CD4-positive, CD25-positive, alpha-beta regulatory T cell (primary cell): ENCODE results near the gene LCAT. TPM values are rescaled to one million over a fixed set of nuclear protein-coding genes. Genes with fewer than 3 reads are reported as not detected.
"Not testable (repeated sequence)": the region's sequence is repeated elsewhere in the genome, so short reads cannot be mapped to it uniquely, and the experiment has no call there.

ENCODE experiments used
- ATAC-seq, 2 donors: fragments of 150-1000 bp; cut with Tn5 transposase; one replicate each; pipeline ENCODE4 v1.10.0; 2021; ENCODE audit warnings: low read depth in 2 of 2, moderate number of reproducible peaks in 2 of 2, moderate library complexity in 1 of 2
- DNase-seq, 3 donors: peaks; one replicate each; pipeline versions ENCODE4 v3.0.0 to v3.0.0-alpha.2; 2012 to 2022; ENCODE audit warnings: mixed read lengths in 1 of 3
- H3K27ac ChIP-seq: one replicate; pipeline ENCODE4 v1.7.0; 2013; ENCODE audit warnings: mild to moderate bottlenecking, low read length; ENCODE audit not compliant: insufficient read depth, poor library complexity, severe bottlenecking
- H3K27me3 ChIP-seq: one replicate; pipeline ENCODE4 v1.7.0; 2013; ENCODE audit warnings: low read length; ENCODE audit not compliant: control insufficient read depth, insufficient read depth
- H3K36me3 ChIP-seq: one replicate; pipeline ENCODE4 v1.7.0; 2013; ENCODE audit warnings: mild to moderate bottlenecking, low read length, moderate library complexity; ENCODE audit not compliant: control insufficient read depth, insufficient read depth
- H3K4me1 ChIP-seq: 2 replicates; pipeline ENCODE4 v1.7.0; 2013; ENCODE audit warnings: mild to moderate bottlenecking, low read length; ENCODE audit not compliant: insufficient read depth, control insufficient read depth, poor library complexity, severe bottlenecking
- H3K4me3 ChIP-seq: one replicate; pipeline ENCODE4 v1.7.0; 2013; ENCODE audit warnings: low read depth, mild to moderate bottlenecking, low read length, moderate library complexity
- H3K9me3 ChIP-seq, 2 experiments: 1 replicate in 1 of 2; 2 replicates in 1 of 2; pipeline ENCODE4 v1.7.0; 2013; ENCODE audit warnings: low read length in 2 of 2, mild to moderate bottlenecking in 1 of 2, moderate library complexity in 1 of 2; ENCODE audit not compliant: control insufficient read depth in 2 of 2
- H3K27ac Mint-ChIP-seq, 3 donors: one replicate each; pipeline ENCODE4 v1.8.0; 2020 to 2022; ENCODE audit warnings: mild to moderate bottlenecking in 3 of 3, mixed read lengths in 3 of 3, moderate library complexity in 2 of 3
- H3K27me3 Mint-ChIP-seq: one replicate; pipeline ENCODE4 v1.8.0; 2022; ENCODE audit warnings: mild to moderate bottlenecking, mixed read lengths
- H3K36me3 Mint-ChIP-seq: one replicate; pipeline ENCODE4 v1.8.0; 2020; ENCODE audit warnings: mixed read lengths
- H3K4me1 Mint-ChIP-seq, 4 donors: one replicate each; pipeline ENCODE4 v1.8.0; 2020 to 2022; ENCODE audit warnings: mixed read lengths in 4 of 4, mild to moderate bottlenecking in 1 of 4
- H3K4me3 Mint-ChIP-seq, 4 donors: one replicate each; pipeline ENCODE4 v1.8.0; 2020 to 2022; ENCODE audit warnings: mild to moderate bottlenecking in 4 of 4, mixed read lengths in 4 of 4, moderate library complexity in 3 of 4
- H3K9me3 Mint-ChIP-seq, 7 donors: one replicate each; pipeline ENCODE4 v1.8.0; 2020 to 2022; ENCODE audit warnings: mixed read lengths in 7 of 7, mild to moderate bottlenecking in 3 of 7, moderate library complexity in 2 of 7
- polyA plus RNA-seq, 4 donors: library from polyadenylated mRNA; unstranded; fragments of 300-500 nt; fragmentation: Illumina TruSeq; gene quantifications; one replicate each; pipeline ENCODE4 v1.2.3, GENCODE V29; 2021
- total RNA-seq: library from RNA; stranded (reverse); gene quantifications from one replicate; pipeline ENCODE4 v1.2.3, GENCODE V29; 2022

Gene LCAT
- total and polyA plus RNA-seq, 5 donors from 2014 or later = 0.25 to 11.0 (median 0.76) TPM

DNA sequence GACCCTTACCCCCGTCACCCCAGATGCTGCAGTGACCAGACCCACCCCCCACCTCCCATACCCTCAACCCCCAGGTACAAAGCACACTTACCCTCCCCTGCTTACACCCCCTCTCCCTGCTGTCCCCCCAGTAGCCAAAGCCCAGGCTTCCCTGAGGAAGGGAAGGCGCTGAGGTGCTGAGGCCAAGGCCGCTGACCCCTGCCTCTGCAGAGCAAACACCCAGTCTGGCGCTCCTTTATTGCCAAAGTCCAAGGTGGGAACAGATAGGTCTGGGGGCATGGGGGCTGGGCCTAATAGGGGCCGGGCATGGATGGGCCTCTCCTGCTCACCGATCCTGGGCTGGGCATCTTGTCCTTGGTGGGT lies 683 bp downstream of the LCAT start:
- peaks cover 14% of the 10 kb centered on the region for H3K4me1 ChIP-seq
- ATAC-seq (no peak), DNase-seq (no peak)
- Mint-ChIP-seq H3K4me3 (no peak overlapping the region), H3K9me3 (no peaks in the 10 kb centered on the region), H3K36me3 (peaks cover 3% of the 10 kb centered on the region), H3K27me3 (no peaks in the 10 kb centered on the region), H3K4me1 (peaks cover 0 to 31% (median 10%) of the 10 kb centered on the region in 4 donors), H3K27ac (no peak overlapping the region)
- H3K36me3 ChIP-seq = peaks cover 6% of the 10 kb centered on the region
- no peaks in the 10 kb centered on the region for H3K9me3 ChIP-seq
- no peak overlapping the region for H3K4me3 ChIP-seq
- no peaks in the 10 kb centered on the region for H3K27me3 ChIP-seq
- no peak overlapping the region for H3K27ac ChIP-seq

- Histone ChIP-seq H3K4me3 (no peak overlapping the region), H3K27me3 (no peaks in the 10 kb centered on the region), H3K36me3 (peaks cover 6% of the 10 kb centered on the region), H3K27ac (no peak overlapping the region), H3K9me3 (no peaks in the 10 kb centered on the region), H3K4me1 (peaks cover 17% of the 10 kb centered on the region)
- no peaks in the 10 kb centered on the region for H3K9me3 Mint-ChIP-seq
- H3K4me3 Mint-ChIP-seq = no peak overlapping the region
- ATAC-seq = no peak
- H3K27me3 Mint-ChIP-seq = no peaks in the 10 kb centered on the region
- H3K4me1 Mint-ChIP-seq = peaks cover 0 to 31% (median 10%) of the 10 kb centered on the region in 4 donors
- no peak for DNase-seq
- peaks cover 3% of the 10 kb centered on the region for H3K36me3 Mint-ChIP-seq
- H3K27ac Mint-ChIP-seq = no peak overlapping the region
These were observed 1.2 kb downstream of the LCAT start for GRCh38 chr16:67942510-67943255.

DNA sequence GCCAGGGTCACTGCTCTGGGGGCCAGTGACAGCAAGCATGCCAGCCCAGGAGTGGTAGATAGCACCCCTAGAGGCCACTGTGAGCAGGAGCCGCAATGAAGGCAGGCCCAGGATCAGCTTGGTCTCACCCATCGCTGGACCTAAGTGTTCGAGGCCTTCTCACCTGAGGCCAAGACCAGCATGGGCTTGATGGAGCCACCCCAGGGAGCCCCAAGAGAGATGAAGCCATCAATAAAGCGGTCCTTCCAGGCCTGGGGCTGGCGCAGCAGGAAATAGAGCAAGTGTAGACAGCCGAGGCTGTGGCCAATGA lies 1.8 kb downstream of the LCAT start:
- DNase-seq (peak in 2 of 3 donors; percentile 26 to 50), ATAC-seq (peak; percentile 36 to 43)
- H3K27me3 ChIP-seq = no peaks in the 10 kb centered on the region
- peaks cover 6% of the 10 kb centered on the region for H3K36me3 ChIP-seq
- Mint-ChIP-seq H3K4me1 (peaks cover 0 to 35% (median 12%) of the 10 kb centered on the region in 4 donors), H3K4me3 (peak overlapping the region in 1 of 4 donors; percentile 38), H3K27me3 (no peaks in the 10 kb centered on the region), H3K9me3 (no peaks in the 10 kb centered on the region), H3K27ac (peak overlapping the region in 1 of 3 donors; percentile 90), H3K36me3 (peaks cover 3% of the 10 kb centered on the region)
- H3K4me3 ChIP-seq = no peak overlapping the region
- no peaks in the 10 kb centered on the region for H3K9me3 ChIP-seq
- H3K4me1 ChIP-seq = peaks cover 22% of the 10 kb centered on the region
- H3K27ac ChIP-seq = no peak overlapping the region

DNA sequence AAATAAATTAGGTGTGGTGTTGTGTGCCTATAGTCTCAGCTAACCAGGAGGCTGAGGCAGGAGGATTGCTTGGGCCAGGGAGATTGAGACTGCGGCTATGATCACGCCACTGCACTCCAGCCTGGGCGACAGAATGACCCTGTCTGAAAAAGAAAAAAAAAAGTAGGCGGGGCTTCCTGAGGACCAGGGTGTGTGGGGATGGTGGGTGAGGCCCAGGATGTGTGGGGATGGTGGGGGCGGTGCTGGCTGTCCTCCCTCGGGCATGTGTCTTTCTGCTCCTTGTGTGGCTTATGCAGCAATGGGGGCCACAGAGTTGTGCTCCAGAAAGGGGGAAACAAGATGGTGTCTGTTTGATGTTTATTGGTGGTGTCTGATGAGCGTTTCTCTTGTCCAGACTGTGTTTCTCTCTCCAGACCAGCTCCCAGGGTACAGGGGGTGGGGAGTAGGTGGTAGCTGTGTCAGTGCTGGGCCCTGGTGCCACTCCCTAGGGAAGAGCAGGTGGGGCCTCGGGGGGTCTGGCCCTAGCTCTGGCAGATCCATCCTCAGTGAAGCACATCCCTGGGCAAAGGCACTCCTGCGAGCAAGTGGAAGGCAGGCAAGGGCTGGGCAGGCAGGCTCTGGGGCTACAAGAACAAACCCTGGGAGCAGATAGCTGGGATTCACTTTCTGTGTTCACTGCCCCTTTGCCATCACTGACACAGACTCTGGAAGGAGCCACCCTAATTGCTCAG lies 2.3 kb downstream of the LCAT start:
- H3K4me3 Mint-ChIP-seq = peak overlapping the region in 1 of 4 donors; percentile 38

GRCh38 chr16:67940446-67941089 lies 3.4 kb downstream of the LCAT start:
- no peaks in the 10 kb centered on the region for H3K27me3 ChIP-seq
- ATAC-seq = no peak
- peaks cover 27% of the 10 kb centered on the region for H3K4me1 ChIP-seq
- Mint-ChIP-seq H3K4me3 (peak overlapping the region; percentile 36 to 80 (median 54)), H3K27me3 (no peaks in the 10 kb centered on the region), H3K36me3 (peaks cover 6% of the 10 kb centered on the region), H3K4me1 (peaks cover 0 to 42% (median 18%) of the 10 kb centered on the region in 4 donors), H3K9me3 (no peaks in the 10 kb centered on the region), H3K27ac (peak overlapping the region; percentile 69 to 95 (median 93))
- H3K9me3 ChIP-seq = no peaks in the 10 kb centered on the region
- no peak for DNase-seq
- H3K4me3 ChIP-seq = no peak overlapping the region
- peak overlapping the region; percentile 66 for H3K27ac ChIP-seq
- peaks cover under 1% of the 10 kb centered on the region for H3K36me3 ChIP-seq

More for the DNA sequence above, 2.3 kb downstream of the LCAT start:
- Mint-ChIP-seq H3K9me3 (no peaks in the 10 kb centered on the region), H3K27ac (peak overlapping the region in 2 of 3 donors; percentile 9 to 90), H3K27me3 (no peaks in the 10 kb centered on the region), H3K36me3 (peaks cover 3% of the 10 kb centered on the region), H3K4me1 (peaks cover 0 to 40% (median 16%) of the 10 kb centered on the region in 4 donors)
- Histone ChIP-seq H3K27ac (no peak overlapping the region), H3K36me3 (peaks cover 6% of the 10 kb centered on the region), H3K4me3 (no peak overlapping the region), H3K9me3 (no peaks in the 10 kb centered on the region), H3K4me1 (peaks cover 27% of the 10 kb centered on the region), H3K27me3 (no peaks in the 10 kb centered on the region)
- ATAC-seq = no peak
- DNase-seq = no peak

DNA sequence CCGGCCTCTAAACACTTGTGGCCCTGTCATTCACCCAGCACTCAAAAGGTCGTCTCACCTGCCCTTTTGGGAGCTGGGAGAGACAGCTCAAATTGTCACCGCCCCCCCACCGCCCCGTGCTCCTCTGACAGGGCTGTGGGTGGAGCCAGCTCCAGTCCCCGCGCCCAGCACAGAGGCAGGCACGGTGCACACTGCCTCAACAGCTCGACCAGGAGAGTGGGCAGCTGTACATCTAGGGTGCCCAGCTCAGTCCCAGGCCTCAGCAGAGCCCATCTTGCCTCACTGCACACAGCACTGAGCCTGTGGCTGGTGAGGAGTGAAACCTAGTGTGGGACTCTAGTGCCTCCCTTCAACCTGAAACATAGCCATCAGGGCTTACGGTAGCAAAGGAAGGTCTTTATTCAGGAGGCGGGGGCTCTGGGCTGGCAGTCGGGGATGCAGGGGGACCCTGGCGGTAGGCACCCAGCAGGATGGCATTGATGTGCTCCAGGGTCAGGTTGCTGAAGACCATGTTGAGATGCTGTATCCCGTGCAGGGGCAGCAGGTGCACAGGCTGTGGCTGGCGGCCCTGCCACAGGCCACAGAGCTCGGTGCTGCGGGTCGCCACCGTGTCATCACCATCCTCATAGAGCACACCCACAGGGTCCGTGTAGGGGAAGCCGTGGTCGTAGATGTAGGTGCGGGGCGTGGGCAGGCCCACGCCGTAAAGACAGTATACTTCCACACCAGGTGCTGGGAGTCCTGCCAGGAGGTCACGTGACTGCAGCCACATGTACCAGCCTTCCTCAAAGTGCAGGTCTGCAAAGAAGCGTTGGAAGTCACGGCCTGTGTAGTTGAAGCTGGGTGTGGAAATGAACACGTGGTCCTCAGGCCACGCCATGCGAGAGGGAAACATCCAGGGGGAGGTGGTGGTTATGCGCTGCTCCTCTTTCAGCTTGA lies 4.1 kb downstream of the LCAT start:
- Histone ChIP-seq H3K4me1 (peaks cover 34% of the 10 kb centered on the region), H3K4me3 (no peak overlapping the region)

GRCh38 chr16:67937713-67938112 lies 6.2 kb downstream of the LCAT start:
- Histone ChIP-seq H3K36me3 (peaks cover 20% of the 10 kb centered on the region), H3K4me1 (peaks cover 37% of the 10 kb centered on the region), H3K27ac (peak overlapping the region; percentile 88)
- peak overlapping the region; percentile 99 for H3K27ac Mint-ChIP-seq
- ATAC-seq, H3K9me3 ChIP-seq, H3K27me3 Mint-ChIP-seq, H3K4me3 ChIP-seq, H3K27me3 ChIP-seq, H3K9me3 Mint-ChIP-seq, DNase-seq: not testable (repeated sequence)
- H3K4me1 Mint-ChIP-seq = peaks cover 0 to 61% (median 31%) of the 10 kb centered on the region in 4 donors
- H3K36me3 Mint-ChIP-seq = peaks cover 10% of the 10 kb centered on the region
- peak overlapping the region in 3 of 4 donors; percentile 21 to 100 (median 46) for H3K4me3 Mint-ChIP-seq

More for the DNA sequence above, 4.1 kb downstream of the LCAT start:
- Histone ChIP-seq H3K9me3 (no peaks in the 10 kb centered on the region), H3K27me3 (no peaks in the 10 kb centered on the region), H3K36me3 (peaks cover 7% of the 10 kb centered on the region), H3K27ac (peak overlapping the region; percentile 66)
- H3K27me3 Mint-ChIP-seq = no peaks in the 10 kb centered on the region
- DNase-seq (peak; percentile 19 to 53 (median 35)), ATAC-seq (no peak)
- H3K9me3 Mint-ChIP-seq = no peaks in the 10 kb centered on the region
- peak overlapping the region; percentile 69 to 95 (median 93) for H3K27ac Mint-ChIP-seq
- H3K4me1 Mint-ChIP-seq = peaks cover 0 to 50% (median 25%) of the 10 kb centered on the region in 4 donors
- peaks cover 10% of the 10 kb centered on the region for H3K36me3 Mint-ChIP-seq
- H3K4me3 Mint-ChIP-seq = peak overlapping the region; percentile 50 to 80 (median 62)
